Neural cell (in vitro differentiated cells): ENCODE measurements around the gene FGD3.

Source experiments
- CTCF ChIP-seq: fragments of 450-650 bp; IDR thresholded peaks from 2 replicates; pipeline ENCODE4 v1.5.1; 2014; ENCODE audit warnings: antibody characterized with exemption, mild to moderate bottlenecking, moderate library complexity; ENCODE audit not compliant: poor library complexity, severe bottlenecking
- EP300 ChIP-seq: fragments of 450-650 bp; conservative IDR thresholded peaks from 2 replicates; pipeline ENCODE4 v1.6.1; 2014; ENCODE audit warnings: antibody characterized with exemption, mild to moderate bottlenecking, moderate library complexity; ENCODE audit not compliant: poor library complexity, severe bottlenecking
- EZH2 ChIP-seq: fragments of 200-600, 300-800 bp; shearing (Covaris generic), sonication (generic); IDR thresholded peaks from 2 replicates; pipeline ENCODE4 v1.6.1; 2014; ENCODE audit warnings: antibody characterized with exemption, low read length, borderline replicate concordance, mild to moderate bottlenecking; ENCODE audit not compliant: insufficient read depth, poor library complexity, severe bottlenecking
- MXI1 ChIP-seq: fragments of 450-650 bp; conservative IDR thresholded peaks from 2 replicates; pipeline ENCODE4 v1.6.1; 2014; ENCODE audit warnings: antibody characterized with exemption, mild to moderate bottlenecking; ENCODE audit not compliant: poor library complexity, severe bottlenecking
- POLR2AphosphoS5 ChIP-seq: IDR thresholded peaks from 2 replicates; pipeline ENCODE4 v1.6.1; 2012
- RAD21 ChIP-seq: fragments of 450-650 bp; conservative IDR thresholded peaks from 2 replicates; pipeline ENCODE4 v1.6.1; 2014; ENCODE audit warnings: antibody characterized with exemption, mild to moderate bottlenecking, moderate library complexity
- REST ChIP-seq: IDR thresholded peaks from 2 replicates; pipeline ENCODE4 v1.6.1; 2012; ENCODE audit warnings: borderline replicate concordance
- SMC3 ChIP-seq: fragments of 450-650 bp; conservative IDR thresholded peaks from 2 replicates; pipeline ENCODE4 v1.6.1; 2014; ENCODE audit warnings: antibody characterized with exemption, mild to moderate bottlenecking, moderate library complexity; ENCODE audit not compliant: poor library complexity
- TAF1 ChIP-seq: IDR thresholded peaks from 2 replicates; pipeline ENCODE4 v1.6.1; 2012; ENCODE audit warnings: low read depth

- TF ChIP-seq CTCF: no peak
- no peak for TF ChIP-seq TAF1
- no peak for TF ChIP-seq POLR2AphosphoS5
- no peak for TF ChIP-seq EZH2
- no peak for TF ChIP-seq RAD21
- no peak for TF ChIP-seq EP300
- no peak for TF ChIP-seq REST
- TF ChIP-seq SMC3: no peak
- TF ChIP-seq MXI1: no peak
Measured at GRCh38 chr9:92954886-92955285, 7.6 kb downstream of the FGD3 start.
